Cardiac septum (tissue), 1 donor: Measurements from ENCODE around the gene MAP3K5. TPM values are rescaled to one million over a fixed set of nuclear protein-coding genes. Genes with fewer than 3 reads are reported as not detected.

ENCODE experiments used
- DNase-seq: peaks from one replicate; pipeline ENCODE4 v3.0.0-alpha.2; 2020; ENCODE audit warnings: low spot score
- intact Hi-C: fragments of 100-400 bp; cut with DNase I; formaldehyde crosslinking; loops from one replicate; pipeline ENCODE4 v1.14.0; 2022
- total RNA-seq: library from RNA; stranded (reverse); fragmentation: NEBNext Ultra II Directional; extraction: Animal tissue kit (Norgen Biotek cat#: 25700); gene quantifications from one replicate; pipeline ENCODE4 v1.2.1, GENCODE V29; 2021
- donor health status: DM: no; HTN: no; CAD: no.

MAP3K5 gene
- total RNA-seq, 1 donor from 2014 or later = 17.6 TPM

- no peak for DNase-seq
- intact Hi-C loops = no loop called here
These were observed 253.4 kb downstream of the MAP3K5 start for GRCh38 chr6:136538836-136539235.

GRCh38 chr6:136535880-136536650 lies 256.2 kb downstream of the MAP3K5 start:
- intact Hi-C loops = no loop called here
- DNase-seq = no peak

GRCh38 chr6:136535017-136535765 lies 257.1 kb downstream of the MAP3K5 start:
- no peak for DNase-seq

GRCh38 chr6:136534268-136534667 lies 258.0 kb downstream of the MAP3K5 start:
- DNase-seq = no peak
- intact Hi-C loops = no loop called here

More at GRCh38 chr6:136535017-136535765, 257.1 kb downstream of the MAP3K5 start:
- intact Hi-C loops = no loop called here

- intact Hi-C loops = no loop called here
- no peak for DNase-seq
These were observed 258.8 kb downstream of the MAP3K5 start for GRCh38 chr6:136533487-136533886.

- intact Hi-C loops = no loop called here
- DNase-seq = no peak
These were observed 260.2 kb downstream of the MAP3K5 start for GRCh38 chr6:136532030-136532429.

- intact Hi-C loops = no loop called here
- no peak for DNase-seq
These were observed 262.6 kb downstream of the MAP3K5 start for GRCh38 chr6:136529710-136530109.

- intact Hi-C loops = no loop called here
- no peak for DNase-seq
These were observed 263.8 kb downstream of the MAP3K5 start for GRCh38 chr6:136528477-136528876.

GRCh38 chr6:136527831-136528230 lies 264.4 kb downstream of the MAP3K5 start:
- intact Hi-C loops = no loop called here
- no peak for DNase-seq

GRCh38 chr6:136526937-136527336 lies 265.3 kb downstream of the MAP3K5 start:
- intact Hi-C loops = no loop called here
- no peak for DNase-seq

- no peak for DNase-seq
- intact Hi-C loops = no loop called here
These were observed 265.9 kb downstream of the MAP3K5 start for GRCh38 chr6:136526196-136526930.

- intact Hi-C loops = no loop called here
- no peak for DNase-seq
These were observed 266.6 kb downstream of the MAP3K5 start for GRCh38 chr6:136525586-136526195.

GRCh38 chr6:136524936-136525413 lies 267.3 kb downstream of the MAP3K5 start:
- no peak for DNase-seq
- intact Hi-C loops = no loop called here

GRCh38 chr6:136524339-136524935 lies 267.8 kb downstream of the MAP3K5 start:
- no peak for DNase-seq
- intact Hi-C loops = no loop called here

GRCh38 chr6:136523196-136523595 lies 269.1 kb downstream of the MAP3K5 start:
- DNase-seq = no peak

GRCh38 chr6:136522636-136523035 lies 269.6 kb downstream of the MAP3K5 start:
- intact Hi-C loops = no loop called here
- no peak for DNase-seq

More at GRCh38 chr6:136523196-136523595, 269.1 kb downstream of the MAP3K5 start:
- intact Hi-C loops = no loop called here

GRCh38 chr6:136521911-136522310 lies 270.4 kb downstream of the MAP3K5 start:
- no peak for DNase-seq
- intact Hi-C loops = no loop called here

GRCh38 chr6:136521427-136521826 lies 270.9 kb downstream of the MAP3K5 start:
- no peak for DNase-seq
- intact Hi-C loops = no loop called here

GRCh38 chr6:136520517-136520916 lies 271.8 kb downstream of the MAP3K5 start:
- intact Hi-C loops = no loop called here
- no peak for DNase-seq
